T-cell (primary cell): ENCODE results near the gene SLC11A1. TPM values are rescaled to one million over a fixed set of nuclear protein-coding genes. Genes with fewer than 3 reads are reported as not detected.

ENCODE experiments used
- ATAC-seq, 4 experiments: fragments of 200-7000 bp in 3 of 4; fragments of 150-1000 bp in 1 of 4; cut with Tn5 transposase; replicated peaks in 1 of 4; 1 replicate in 3 of 4; 2 replicates in 1 of 4; pipeline ENCODE4 v1.10.0; 2021; ENCODE audit warnings: moderate library complexity in 3 of 4, mild to moderate bottlenecking in 2 of 4, moderate number of reproducible peaks in 1 of 4
- CTCF ChIA-PET, 2 donors: fragments of 300-600 bp; sonication (Branson Sonifier 250); formaldehyde crosslinking; loops; one replicate each; lab custom pipeline; 2022; ENCODE audit warnings: antibody characterized with exemption in 2 of 2; lab: Charles Lee
- POLR2A ChIA-PET, 2 donors: fragments of 300-600 bp; sonication (Branson Sonifier 250); formaldehyde crosslinking; loops; one replicate each; lab custom pipeline; 2022; ENCODE audit warnings: antibody characterized with exemption in 2 of 2; lab: Charles Lee
- DNase-seq, 35 experiments: peaks; one replicate each; pipeline versions ENCODE4 v3.0.0 to v3.0.0-alpha.2; 2013 to 2023
- H3K27ac ChIP-seq: one replicate; pipeline ENCODE4 v1.5.1; 2013; ENCODE audit warnings: low read length
- H3K27me3 ChIP-seq, 2 experiments: replicated peaks in 1 of 2; 1 replicate in 1 of 2; 2 replicates in 1 of 2; pipeline versions ENCODE4 v1.6.1 to v1.7.0; 2013; ENCODE audit warnings: low read length in 1 of 2, mixed read lengths in 1 of 2; ENCODE audit not compliant: control insufficient read depth in 2 of 2, insufficient read depth in 2 of 2; ENCODE audit errors: extremely low read depth in 1 of 2
- H3K36me3 ChIP-seq, 2 donors: 1 replicate in 1 of 2; 2 replicates in 1 of 2; pipeline versions ENCODE4 v1.6.1 to v1.7.0; 2013; ENCODE audit warnings: low read length in 1 of 2; ENCODE audit not compliant: control insufficient read depth in 2 of 2, insufficient read depth in 1 of 2; ENCODE audit errors: extremely low read depth in 1 of 2
- H3K4me1 ChIP-seq, 2 experiments: 1 replicate in 1 of 2; 2 replicates in 1 of 2; pipeline versions ENCODE4 v1.6.1 to v1.7.0; 2013; ENCODE audit warnings: low read length in 2 of 2, mixed read lengths in 1 of 2; ENCODE audit not compliant: insufficient read depth in 2 of 2, control insufficient read depth in 1 of 2; ENCODE audit errors: extremely low read depth in 1 of 2
- H3K4me3 ChIP-seq, 2 donors: 1 replicate in 1 of 2; 2 replicates in 1 of 2; pipeline versions ENCODE4 v1.5.1 to v1.7.0; 2013; ENCODE audit warnings: mild to moderate bottlenecking in 2 of 2, low read length in 1 of 2, moderate library complexity in 1 of 2; ENCODE audit not compliant: control insufficient read depth in 1 of 2; ENCODE audit errors: extremely low read depth in 1 of 2
- H3K9me3 ChIP-seq: 2 replicates; pipeline ENCODE4 v1.7.0; 2013
- H3K27ac Mint-ChIP-seq, 2 donors: one replicate each; pipeline ENCODE4 v1.8.0; 2020 to 2021; ENCODE audit warnings: mild to moderate bottlenecking in 2 of 2, mixed read lengths in 2 of 2
- H3K27me3 Mint-ChIP-seq, 2 donors: one replicate each; pipeline ENCODE4 v1.8.0; 2021 to 2022; ENCODE audit warnings: mixed read lengths in 2 of 2
- H3K36me3 Mint-ChIP-seq: one replicate; pipeline ENCODE4 v1.8.0; 2021; ENCODE audit warnings: mixed read lengths
- H3K4me1 Mint-ChIP-seq, 3 donors: one replicate each; pipeline ENCODE4 v1.8.0; 2020 to 2022; ENCODE audit warnings: mixed read lengths in 3 of 3, mild to moderate bottlenecking in 1 of 3
- H3K4me3 Mint-ChIP-seq, 3 donors: one replicate each; pipeline ENCODE4 v1.8.0; 2020 to 2022; ENCODE audit warnings: mild to moderate bottlenecking in 3 of 3, mixed read lengths in 3 of 3, moderate library complexity in 3 of 3
- H3K9me3 Mint-ChIP-seq, 3 donors: one replicate each; pipeline ENCODE4 v1.8.0; 2020 to 2022; ENCODE audit warnings: mixed read lengths in 3 of 3
- WGBS: methylation state at CpG from one replicate; pipeline ENCODE4 v1.1.5; 2013; ENCODE audit warnings: missing lambda C conversion rate; ENCODE audit not compliant: insufficient coverage; 5-methylcytosine and 5-hydroxymethylcytosine counted together
- total RNA-seq, 35 experiments: library from RNA in 6 of 35; stranded (reverse) in 6 of 35; fragments of 120-200 nt in 1 of 35; gene quantifications; one replicate each; pipeline versions ENCODE4 v1.2.1 to v1.2.4 and lab custom pipeline; 2013 to 2026

Gene SLC11A1
- total RNA-seq, 5 donors from 2014 or later (not counting 1 experiment from before 2014, with no cell fraction given), result 0.40 to 1.2 (median 0.79) TPM

- Histone ChIP-seq H3K4me3 (no peak overlapping the region), H3K36me3 (no peaks in the 10 kb centered on the region), H3K9me3 (no peaks in the 10 kb centered on the region), H3K27me3 (peaks cover 0 to 20% of the 10 kb centered on the region in 2 experiments), H3K27ac (no peak overlapping the region), H3K4me1 (peaks cover 0 to 14% of the 10 kb centered on the region in 2 experiments)
- Mint-ChIP-seq H3K9me3 (no peaks in the 10 kb centered on the region), H3K4me1 (peaks cover 5 to 11% (median 9%) of the 10 kb centered on the region in 3 donors), H3K4me3 (no peak overlapping the region), H3K27ac (no peak overlapping the region), H3K27me3 (peaks cover 0 to 5% of the 10 kb centered on the region in 2 donors), H3K36me3 (no peaks in the 10 kb centered on the region)
- POLR2A ChIA-PET, result no interaction called here
- no peak for DNase-seq
- no peak for ATAC-seq
- WGBS, result 81% methylated on average over 2 of the region's 6 CpGs
- CTCF ChIA-PET, result no interaction called here
These were observed 712 bp downstream of the SLC11A1 start for GRCh38 chr2:218382785-218383184.

DNA sequence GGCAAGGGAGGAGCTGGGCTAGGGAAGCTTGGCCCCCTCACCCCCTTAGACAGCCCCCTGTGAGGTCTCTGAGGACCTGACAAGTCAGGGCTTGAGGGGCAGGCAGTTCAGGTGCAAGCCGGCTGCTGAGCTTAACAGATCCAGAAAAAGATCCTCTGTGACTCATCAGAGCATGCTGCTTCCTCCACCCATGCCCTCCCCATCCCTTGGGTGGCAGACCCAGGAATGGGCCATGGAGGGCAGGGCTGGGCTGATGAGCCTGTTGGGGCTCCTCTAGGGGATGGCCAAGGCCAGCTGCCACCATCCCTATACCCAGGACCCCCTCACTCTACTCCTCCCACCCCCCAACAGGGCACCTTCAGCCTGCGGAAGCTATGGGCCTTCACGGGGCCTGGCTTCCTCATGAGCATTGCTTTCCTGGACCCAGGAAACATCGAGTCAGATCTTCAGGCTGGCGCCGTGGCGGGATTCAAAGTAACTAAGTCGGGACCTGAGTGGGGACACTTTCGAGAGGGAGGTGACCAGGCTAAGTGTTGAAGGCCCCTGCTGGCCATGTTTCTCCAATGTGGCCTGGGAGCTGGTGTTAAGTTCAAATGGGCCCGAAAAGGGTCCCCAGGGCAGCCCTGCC is 1.9 kb downstream of the SLC11A1 start:
- ChIA-PET POLR2A (no interaction called here), CTCF (interaction anchor here in 1 of 2 donors (0.7 kb wide), 1 partner anchor 23 kb away, joined by 3 read pairs; no protein-coding TSS in a partner anchor)
- Mint-ChIP-seq H3K27me3 (peaks cover 0 to 5% of the 10 kb centered on the region in 2 donors), H3K4me3 (no peak overlapping the region), H3K27ac (no peak overlapping the region), H3K4me1 (peaks cover 5 to 11% (median 9%) of the 10 kb centered on the region in 3 donors), H3K9me3 (no peaks in the 10 kb centered on the region), H3K36me3 (no peaks in the 10 kb centered on the region)
- 89% methylated on average over 8 of the region's 10 CpGs for WGBS
- Histone ChIP-seq H3K4me1 (peaks cover 0 to 16% of the 10 kb centered on the region in 2 experiments), H3K27ac (no peak overlapping the region), H3K36me3 (no peaks in the 10 kb centered on the region), H3K27me3 (peaks cover 0 to 27% of the 10 kb centered on the region in 2 experiments), H3K4me3 (no peak overlapping the region), H3K9me3 (no peaks in the 10 kb centered on the region)
- no peak for ATAC-seq
- DNase-seq, result no peak

GRCh38 chr2:218384975-218385374 is 2.9 kb downstream of the SLC11A1 start:
- H3K4me1 ChIP-seq, result peaks cover 0 to 16% of the 10 kb centered on the region in 2 experiments
- H3K27ac ChIP-seq, result no peak overlapping the region
- CTCF ChIA-PET, result no interaction called here
- H3K36me3 Mint-ChIP-seq, result no peaks in the 10 kb centered on the region
- H3K9me3 ChIP-seq, result no peaks in the 10 kb centered on the region
- H3K27me3 ChIP-seq, result peaks cover 0 to 27% of the 10 kb centered on the region in 2 experiments
- WGBS, result 94% methylated on average over 4 of the region's 9 CpGs
- POLR2A ChIA-PET, result interaction anchor here in 1 of 2 donors (0.5 kb wide), 1 partner anchor 11 kb away, joined by 8 read pairs; no protein-coding TSS in a partner anchor
- no peak overlapping the region for H3K27ac Mint-ChIP-seq
- H3K4me1 Mint-ChIP-seq, result peaks cover 5 to 11% (median 9%) of the 10 kb centered on the region in 3 donors
- no peaks in the 10 kb centered on the region for H3K36me3 ChIP-seq
- no peak overlapping the region for H3K4me3 ChIP-seq
- no peaks in the 10 kb centered on the region for H3K9me3 Mint-ChIP-seq
- peaks cover 0 to 5% of the 10 kb centered on the region in 2 donors for H3K27me3 Mint-ChIP-seq
- ATAC-seq, result no peak
- H3K4me3 Mint-ChIP-seq, result no peak overlapping the region
- no peak for DNase-seq

- H3K9me3 Mint-ChIP-seq, result no peaks in the 10 kb centered on the region
- WGBS, result 83% methylated on average over 14 of the region's 23 CpGs
- POLR2A ChIA-PET, result no interaction called here
These were observed 4.7 kb downstream of the SLC11A1 start for GRCh38 chr2:218386505-218387368.

GRCh38 chr2:218387369-218388194 is 5.5 kb downstream of the SLC11A1 start:
- POLR2A ChIA-PET, result no interaction called here
- peaks cover 5 to 9% (median 7%) of the 10 kb centered on the region in 3 donors for H3K4me1 Mint-ChIP-seq
- no peak overlapping the region for H3K27ac Mint-ChIP-seq
- peak overlapping the region; percentile 8 to 51 (median 46) for H3K4me3 Mint-ChIP-seq
- CTCF ChIA-PET, result interaction anchor here in 1 of 2 donors (0.6 kb wide), 1 partner anchor 24 kb away, joined by 5 read pairs; no protein-coding TSS in a partner anchor
- H3K36me3 ChIP-seq, result no peaks in the 10 kb centered on the region
- no peaks in the 10 kb centered on the region for H3K9me3 ChIP-seq
- peaks cover 0 to 5% of the 10 kb centered on the region in 2 donors for H3K27me3 Mint-ChIP-seq
- peak; percentile 36 to 89 (median 45) for ATAC-seq
- H3K27ac ChIP-seq, result no peak overlapping the region
- no peaks in the 10 kb centered on the region for H3K9me3 Mint-ChIP-seq
- WGBS, result 58% methylated on average over 6 of the region's 38 CpGs
- DNase-seq, result peak in 5 of 35 experiments; percentile 33 to 65 (median 52)
- H3K27me3 ChIP-seq, result peaks cover 0 to 21% of the 10 kb centered on the region in 2 experiments
- peaks cover 0 to 11% of the 10 kb centered on the region in 2 experiments for H3K4me1 ChIP-seq
- H3K36me3 Mint-ChIP-seq, result no peaks in the 10 kb centered on the region
- H3K4me3 ChIP-seq, result peak overlapping the region in 1 of 2 donors; percentile 9

More at GRCh38 chr2:218386505-218387368, 4.7 kb downstream of the SLC11A1 start:
- CTCF ChIA-PET, result interaction anchor here in 1 of 2 donors (0.6 kb wide), 1 partner anchor 23 kb away, joined by 5 read pairs; no protein-coding TSS in a partner anchor
- Histone ChIP-seq H3K9me3 (no peaks in the 10 kb centered on the region), H3K4me3 (no peak overlapping the region), H3K27me3 (peaks cover 0 to 27% of the 10 kb centered on the region in 2 experiments), H3K36me3 (no peaks in the 10 kb centered on the region), H3K4me1 (peaks cover 0 to 14% of the 10 kb centered on the region in 2 experiments), H3K27ac (no peak overlapping the region)
- Mint-ChIP-seq H3K4me1 (peaks cover 5 to 9% (median 8%) of the 10 kb centered on the region in 3 donors), H3K4me3 (peak overlapping the region in 1 of 3 donors; percentile 51), H3K36me3 (no peaks in the 10 kb centered on the region), H3K27ac (no peak overlapping the region), H3K27me3 (peaks cover 0 to 5% of the 10 kb centered on the region in 2 donors)
- ATAC-seq (peak in 1 of 4 experiments; percentile 17), DNase-seq (no peak)
